ENCODE measurements around the gene SLC41A3.

Gene SLC41A3

DNA sequence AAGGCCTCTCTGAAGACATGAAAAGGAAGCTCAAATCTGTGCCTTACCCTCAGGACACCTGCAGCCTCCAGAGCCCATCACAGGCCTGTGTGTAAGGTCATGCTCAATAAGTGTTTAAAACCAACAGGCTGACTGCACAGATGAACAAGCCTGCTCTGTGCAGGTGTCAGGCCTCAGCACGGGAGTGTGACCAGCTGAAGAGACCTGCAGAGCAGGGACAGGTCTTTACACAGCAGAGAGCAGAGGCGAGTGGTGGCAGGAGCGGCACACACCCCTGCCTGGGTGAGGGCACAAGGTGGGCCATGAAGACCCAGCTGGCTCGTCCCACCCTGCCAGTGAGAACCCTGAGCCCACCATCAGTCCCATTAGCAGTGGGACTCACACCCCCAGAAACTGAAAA, 58.1 kb downstream of the SLC41A3 start:
- H3K27me3 ChIP-seq, result no peaks in the 10 kb centered on the region
- no peak overlapping the region for H3K4me3 ChIP-seq (ENCODE audit: low read depth in 1 of 2, low read length in 1 of 2)
- no peak for TF ChIP-seq CTCF (IDR thresholded peaks at IDR 0.05)
- no peak overlapping the region for H3K27ac ChIP-seq
- H3K9me3 ChIP-seq, result no peaks in the 10 kb centered on the region
- H3K36me3 ChIP-seq, result no peaks in the 10 kb centered on the region
- H3K4me1 ChIP-seq (ENCODE audit: control insufficient read depth in 1 of 2, insufficient read depth in 1 of 2, low read depth in 1 of 2, low read length in 1 of 2), result no peaks in the 10 kb centered on the region

DNA sequence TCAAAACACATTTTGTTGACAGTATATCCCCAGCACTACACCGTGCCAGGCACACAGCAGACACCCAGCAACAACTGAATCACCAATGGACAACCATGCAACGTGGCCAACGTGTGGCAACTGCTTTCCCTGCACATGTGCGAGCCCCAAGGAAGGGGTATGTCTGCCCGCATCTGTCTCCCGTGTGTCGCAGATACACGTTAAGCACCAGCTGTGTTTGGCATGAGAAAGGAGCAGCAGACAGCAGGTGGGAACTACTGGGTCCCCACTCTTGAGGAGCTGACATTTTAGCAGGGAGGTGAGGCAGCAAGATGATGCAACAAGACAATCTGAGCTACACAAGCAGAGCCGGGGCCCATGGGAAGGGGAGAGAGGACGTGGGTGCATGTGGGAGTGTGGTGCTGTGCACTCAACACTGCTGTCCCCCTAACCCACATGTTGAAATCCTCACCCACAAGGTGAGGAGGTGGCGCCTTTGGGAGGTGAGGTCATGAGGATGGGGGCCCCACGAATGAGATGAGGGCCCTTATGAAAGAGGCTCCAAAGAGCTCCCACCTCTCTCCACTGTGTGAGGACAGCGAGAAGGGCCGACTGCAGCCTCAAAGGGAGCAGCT, 58.7 kb downstream of the SLC41A3 start:
- no peaks in the 10 kb centered on the region for H3K4me1 ChIP-seq (ENCODE audit: control insufficient read depth in 1 of 2, insufficient read depth in 1 of 2, low read depth in 1 of 2, low read length in 1 of 2)
- H3K4me3 ChIP-seq (ENCODE audit: low read depth in 1 of 2, low read length in 1 of 2), result no peak overlapping the region
- no peak for TF ChIP-seq CTCF (IDR thresholded peaks at IDR 0.05)
- H3K27me3 ChIP-seq, result no peaks in the 10 kb centered on the region
- no peaks in the 10 kb centered on the region for H3K36me3 ChIP-seq
- no peaks in the 10 kb centered on the region for H3K9me3 ChIP-seq
- H3K27ac ChIP-seq, result no peak overlapping the region

DNA sequence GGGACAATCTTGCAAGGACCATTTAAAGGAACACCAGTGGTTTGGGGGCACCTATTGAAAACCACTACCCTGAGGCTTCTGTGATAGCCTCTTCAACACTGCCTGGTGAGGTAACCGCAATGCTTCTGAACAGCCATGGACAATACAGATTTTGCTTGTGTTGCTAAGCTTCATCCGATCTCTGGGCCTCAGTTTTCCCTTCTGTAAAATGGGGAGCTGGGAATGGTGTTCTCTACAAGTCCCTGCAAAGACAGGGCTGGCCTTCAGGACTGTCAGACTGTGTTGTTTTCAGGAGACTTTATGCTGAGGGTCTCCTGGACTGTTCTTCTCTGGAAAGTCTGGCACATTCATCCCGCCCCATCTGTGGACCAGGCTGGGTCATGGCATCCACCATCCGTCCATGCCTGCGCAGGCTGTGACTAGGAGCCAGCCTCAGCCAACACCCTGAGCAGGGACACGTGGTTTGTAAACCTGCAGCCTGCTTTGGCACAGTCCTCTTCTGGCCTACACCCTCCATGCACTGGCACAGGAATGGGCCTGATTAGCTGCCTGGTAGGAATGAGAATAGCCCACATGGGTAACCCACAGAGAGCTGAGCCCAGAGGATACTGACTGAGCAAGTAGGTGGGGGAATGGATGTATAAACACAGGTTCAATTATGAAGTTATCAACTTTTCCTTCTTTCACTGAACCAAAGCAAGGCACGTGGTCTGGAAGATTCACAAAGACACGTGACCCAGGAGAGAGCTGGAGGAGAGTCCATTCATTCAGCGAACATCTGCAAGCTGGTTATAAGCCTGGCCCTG, 59.7 kb downstream of the SLC41A3 start:
- H3K27me3 ChIP-seq, result no peaks in the 10 kb centered on the region
- no peak for TF ChIP-seq CTCF (IDR thresholded peaks at IDR 0.05)

GRCh38 chr3:126023390-126023789, 60.5 kb downstream of the SLC41A3 start:
- H3K9me3 ChIP-seq, result no peaks in the 10 kb centered on the region
- H3K27ac ChIP-seq, result no peak overlapping the region
- no peaks in the 10 kb centered on the region for H3K4me1 ChIP-seq (ENCODE audit: control insufficient read depth in 1 of 2, insufficient read depth in 1 of 2, low read depth in 1 of 2, low read length in 1 of 2)
- TF ChIP-seq CTCF (IDR thresholded peaks at IDR 0.05), result no peak
- H3K36me3 ChIP-seq, result no peaks in the 10 kb centered on the region
- H3K27me3 ChIP-seq, result no peaks in the 10 kb centered on the region
- H3K4me3 ChIP-seq (ENCODE audit: low read depth in 1 of 2, low read length in 1 of 2), result no peak overlapping the region

More for the DNA sequence above, 59.7 kb downstream of the SLC41A3 start:
- Histone ChIP-seq H3K27ac (no peak overlapping the region), H3K9me3 (no peaks in the 10 kb centered on the region), H3K36me3 (no peaks in the 10 kb centered on the region), H3K4me1 (ENCODE audit: control insufficient read depth in 1 of 2, insufficient read depth in 1 of 2, low read depth in 1 of 2, low read length in 1 of 2) (no peaks in the 10 kb centered on the region), H3K4me3 (ENCODE audit: low read depth in 1 of 2, low read length in 1 of 2) (no peak overlapping the region)

GRCh38 chr3:126022741-126023359, 61.1 kb downstream of the SLC41A3 start:
- H3K36me3 ChIP-seq, result no peaks in the 10 kb centered on the region
- H3K4me1 ChIP-seq (ENCODE audit: control insufficient read depth in 1 of 2, insufficient read depth in 1 of 2, low read depth in 1 of 2, low read length in 1 of 2), result no peaks in the 10 kb centered on the region
- no peaks in the 10 kb centered on the region for H3K27me3 ChIP-seq
- H3K4me3 ChIP-seq (ENCODE audit: low read depth in 1 of 2, low read length in 1 of 2), result no peak overlapping the region
- H3K9me3 ChIP-seq, result no peaks in the 10 kb centered on the region
- H3K27ac ChIP-seq, result no peak overlapping the region
- no peak for TF ChIP-seq CTCF (IDR thresholded peaks at IDR 0.05)
